Measurements from ENCODE around the gene TSPAN32.
"Not testable (repeated sequence)": the region's sequence is repeated elsewhere in the genome, so short reads cannot be mapped to it uniquely, and the experiment has no call there.

The TSPAN32 gene

GRCh38 chr11:2277933-2278523, 23.8 kb upstream of the TSPAN32 start:
- no peak overlapping the region for H3K4me3 ChIP-seq (ENCODE audit: low read depth, low read length)
- DNase-seq (ENCODE audit: low read depth) = no peak

DNA sequence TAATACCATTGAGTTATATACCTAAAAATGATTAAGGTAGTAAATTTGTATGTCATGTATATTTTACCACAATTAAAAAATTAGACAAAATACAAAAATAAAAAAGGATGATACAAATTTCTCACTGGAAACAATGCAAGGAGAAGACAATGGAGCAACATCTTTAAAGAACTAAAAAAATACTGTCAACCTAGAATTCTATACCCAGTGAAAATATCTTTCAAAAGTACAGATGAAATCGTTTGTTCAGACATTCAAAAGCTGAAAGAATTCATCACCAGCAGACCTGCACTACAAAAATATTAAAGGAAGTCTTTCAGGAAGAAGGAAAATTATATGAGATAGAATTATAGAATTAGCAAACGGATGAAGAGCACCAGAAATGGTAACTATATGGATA, 21.6 kb upstream of the TSPAN32 start:
- H3K4me3 ChIP-seq (ENCODE audit: low read depth, low read length) = no peak overlapping the region
- no peak for DNase-seq (ENCODE audit: low read depth)

- not testable (repeated sequence) for H3K4me3 ChIP-seq (ENCODE audit: low read depth, low read length); DNase-seq (ENCODE audit: low read depth)
Observed at GRCh38 chr11:2286350-2286749, 15.5 kb upstream of the TSPAN32 start.

GRCh38 chr11:2287091-2287490, 14.7 kb upstream of the TSPAN32 start:
- H3K4me3 ChIP-seq (ENCODE audit: low read depth, low read length) = no peak overlapping the region
- DNase-seq (ENCODE audit: low read depth) = no peak

DNA sequence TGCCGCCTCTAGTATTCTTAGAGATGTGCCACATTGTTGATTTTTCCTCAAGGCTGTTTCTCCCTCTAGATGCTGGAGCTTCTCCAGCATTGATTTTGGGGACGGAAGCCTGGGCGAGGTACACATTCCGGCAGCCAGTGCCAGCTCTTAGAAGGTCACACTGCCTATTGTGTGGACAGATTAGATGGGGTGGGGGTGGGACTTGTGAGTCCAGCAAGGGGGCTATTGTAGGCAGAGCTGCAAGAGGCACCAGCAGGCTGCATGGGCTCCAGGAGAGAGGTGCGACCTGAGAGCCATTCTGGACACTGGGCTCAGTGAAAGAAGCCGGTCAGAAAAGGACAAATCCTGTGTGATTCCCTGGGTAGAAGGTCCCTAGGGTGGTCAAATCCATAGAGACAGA, 12.5 kb upstream of the TSPAN32 start:
- no peak for DNase-seq (ENCODE audit: low read depth)
- H3K4me3 ChIP-seq (ENCODE audit: low read depth, low read length) = no peak overlapping the region

- DNase-seq (ENCODE audit: low read depth) = no peak
Observed at GRCh38 chr11:2289859-2290258, 12.0 kb upstream of the TSPAN32 start.

GRCh38 chr11:2290351-2290841, 11.4 kb upstream of the TSPAN32 start:
- no peak overlapping the region for H3K4me3 ChIP-seq (ENCODE audit: low read depth, low read length)
- DNase-seq (ENCODE audit: low read depth) = no peak

More at GRCh38 chr11:2289859-2290258, 12.0 kb upstream of the TSPAN32 start:
- no peak overlapping the region for H3K4me3 ChIP-seq (ENCODE audit: low read depth, low read length)

GRCh38 chr11:2293531-2293971, 8.3 kb upstream of the TSPAN32 start:
- no peak overlapping the region for H3K4me3 ChIP-seq (ENCODE audit: low read depth, low read length)
- no peak for DNase-seq (ENCODE audit: low read depth)

DNA sequence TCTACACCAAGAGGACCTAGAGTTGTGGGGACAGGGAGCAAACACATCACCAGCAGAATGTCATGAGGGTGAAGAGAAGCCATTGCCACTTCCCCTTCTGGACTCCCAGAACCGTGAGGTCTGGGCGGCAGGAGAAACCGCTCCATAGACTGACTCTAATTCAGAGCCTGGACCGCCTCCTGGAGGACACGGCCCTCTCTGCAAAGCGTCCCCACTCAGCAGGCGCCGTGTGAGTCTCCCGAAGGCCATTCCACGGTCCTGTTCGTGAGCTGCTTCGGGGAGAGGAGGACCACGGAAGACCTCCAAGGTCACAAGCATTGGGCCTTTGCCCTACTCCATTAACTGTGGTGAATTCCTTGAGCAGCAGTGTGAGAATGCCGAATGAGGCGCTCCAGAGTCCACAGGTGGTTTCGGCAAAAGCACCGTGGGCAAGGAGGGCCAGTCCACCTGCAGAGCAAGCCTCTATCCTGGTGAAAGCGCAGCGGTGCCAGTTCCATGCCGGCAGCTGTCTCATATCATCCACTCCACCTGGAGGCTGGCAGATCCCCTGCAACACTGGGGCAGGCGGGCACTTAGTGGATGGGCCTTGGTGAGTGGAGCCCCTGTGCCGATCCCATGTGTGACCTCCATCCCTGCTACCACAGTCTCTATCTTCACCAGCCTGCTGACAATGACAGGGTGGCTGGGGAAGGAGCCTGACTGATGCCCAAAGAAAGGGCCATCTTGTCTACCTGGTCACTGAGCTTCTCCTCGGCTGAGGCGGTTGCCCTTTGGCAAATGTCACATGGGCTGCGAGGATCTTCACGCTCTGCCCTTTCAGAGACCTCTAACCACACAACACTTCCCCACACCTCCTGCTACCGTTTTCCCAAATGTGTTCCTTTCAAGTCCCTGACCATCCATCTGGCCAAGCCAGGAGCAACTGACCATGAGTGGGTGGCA, 7.6 kb upstream of the TSPAN32 start:
- DNase-seq (ENCODE audit: low read depth) = no peak
- no peak overlapping the region for H3K4me3 ChIP-seq (ENCODE audit: low read depth, low read length)

GRCh38 chr11:2294926-2295290, 6.9 kb upstream of the TSPAN32 start:
- H3K4me3 ChIP-seq (ENCODE audit: low read depth, low read length) = no peak overlapping the region
- DNase-seq (ENCODE audit: low read depth) = no peak

DNA sequence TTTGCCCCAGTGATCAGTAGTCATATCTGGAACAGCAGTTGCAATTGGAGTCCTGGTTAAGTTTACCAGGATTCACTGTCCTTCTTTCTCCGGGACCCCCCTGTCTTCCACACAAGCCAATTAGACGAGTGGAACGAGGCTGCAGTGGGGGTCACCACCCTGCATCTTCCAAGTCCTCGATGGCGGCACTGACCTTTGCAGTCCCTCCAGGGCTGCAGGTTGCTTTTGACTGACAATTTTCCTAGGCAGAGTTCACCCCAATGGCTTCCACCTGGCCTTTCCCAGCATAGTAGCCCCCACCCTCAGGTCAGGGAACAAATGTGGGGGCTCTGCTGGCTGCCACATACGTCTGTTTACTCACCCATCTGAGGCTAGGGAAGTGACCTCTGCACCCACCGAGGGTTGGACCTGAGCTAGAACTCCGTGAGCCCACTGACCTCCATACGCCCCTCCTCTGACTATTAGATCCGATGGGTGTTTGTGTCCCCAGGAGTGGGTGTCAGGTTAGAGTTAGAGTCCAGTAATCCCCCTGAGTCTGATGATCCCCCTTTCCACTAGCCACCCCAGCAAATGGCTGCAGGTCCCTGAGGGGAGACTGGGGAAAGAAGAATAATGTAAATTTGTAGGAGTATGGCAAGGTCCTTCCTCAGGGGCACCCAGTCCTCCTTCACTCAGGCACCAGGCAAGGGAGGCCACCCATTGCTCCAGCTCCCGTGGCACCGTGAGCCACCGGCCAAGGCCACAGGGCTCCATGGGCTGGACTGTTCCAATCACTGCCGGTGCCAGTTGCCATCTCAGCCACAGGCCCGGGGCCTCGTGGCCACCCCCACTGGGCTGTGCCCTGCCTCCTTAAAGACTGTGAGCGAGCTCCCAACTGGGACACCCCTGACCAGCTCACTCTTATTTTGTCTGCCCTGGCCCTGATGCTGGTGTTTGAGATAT, 5.6 kb upstream of the TSPAN32 start:
- no peak for DNase-seq (ENCODE audit: low read depth)

GRCh38 chr11:2296913-2297622, 4.7 kb upstream of the TSPAN32 start:
- DNase-seq (ENCODE audit: low read depth) = no peak
- H3K4me3 ChIP-seq (ENCODE audit: low read depth, low read length) = no peak overlapping the region

More for the DNA sequence above, 5.6 kb upstream of the TSPAN32 start:
- H3K4me3 ChIP-seq (ENCODE audit: low read depth, low read length) = no peak overlapping the region

DNA sequence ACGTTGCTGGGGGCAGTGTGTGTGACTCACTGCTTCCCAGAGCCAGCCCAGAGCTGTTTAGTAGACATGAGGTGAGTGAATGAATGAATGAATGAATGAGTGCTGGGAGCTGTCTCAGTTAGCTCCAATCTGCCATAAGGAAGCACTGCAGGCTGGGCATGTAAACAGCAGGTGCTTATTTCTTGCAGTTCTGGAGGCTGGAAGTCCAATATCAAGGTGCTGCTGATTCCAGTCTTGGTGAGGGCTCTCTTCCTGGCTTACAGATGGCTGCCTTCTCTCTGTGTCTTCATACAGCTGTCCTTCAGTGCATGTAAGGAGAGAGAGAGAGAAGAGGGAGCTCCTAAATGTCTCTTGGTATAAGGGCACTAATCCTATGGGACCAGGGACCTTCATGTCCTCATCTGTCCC, 4.2 kb upstream of the TSPAN32 start:
- no peak overlapping the region for H3K4me3 ChIP-seq (ENCODE audit: low read depth, low read length)
- DNase-seq (ENCODE audit: low read depth) = no peak

GRCh38 chr11:2298131-2298794, 3.5 kb upstream of the TSPAN32 start:
- no peak for DNase-seq (ENCODE audit: low read depth)
- H3K4me3 ChIP-seq (ENCODE audit: low read depth, low read length) = no peak overlapping the region

DNA sequence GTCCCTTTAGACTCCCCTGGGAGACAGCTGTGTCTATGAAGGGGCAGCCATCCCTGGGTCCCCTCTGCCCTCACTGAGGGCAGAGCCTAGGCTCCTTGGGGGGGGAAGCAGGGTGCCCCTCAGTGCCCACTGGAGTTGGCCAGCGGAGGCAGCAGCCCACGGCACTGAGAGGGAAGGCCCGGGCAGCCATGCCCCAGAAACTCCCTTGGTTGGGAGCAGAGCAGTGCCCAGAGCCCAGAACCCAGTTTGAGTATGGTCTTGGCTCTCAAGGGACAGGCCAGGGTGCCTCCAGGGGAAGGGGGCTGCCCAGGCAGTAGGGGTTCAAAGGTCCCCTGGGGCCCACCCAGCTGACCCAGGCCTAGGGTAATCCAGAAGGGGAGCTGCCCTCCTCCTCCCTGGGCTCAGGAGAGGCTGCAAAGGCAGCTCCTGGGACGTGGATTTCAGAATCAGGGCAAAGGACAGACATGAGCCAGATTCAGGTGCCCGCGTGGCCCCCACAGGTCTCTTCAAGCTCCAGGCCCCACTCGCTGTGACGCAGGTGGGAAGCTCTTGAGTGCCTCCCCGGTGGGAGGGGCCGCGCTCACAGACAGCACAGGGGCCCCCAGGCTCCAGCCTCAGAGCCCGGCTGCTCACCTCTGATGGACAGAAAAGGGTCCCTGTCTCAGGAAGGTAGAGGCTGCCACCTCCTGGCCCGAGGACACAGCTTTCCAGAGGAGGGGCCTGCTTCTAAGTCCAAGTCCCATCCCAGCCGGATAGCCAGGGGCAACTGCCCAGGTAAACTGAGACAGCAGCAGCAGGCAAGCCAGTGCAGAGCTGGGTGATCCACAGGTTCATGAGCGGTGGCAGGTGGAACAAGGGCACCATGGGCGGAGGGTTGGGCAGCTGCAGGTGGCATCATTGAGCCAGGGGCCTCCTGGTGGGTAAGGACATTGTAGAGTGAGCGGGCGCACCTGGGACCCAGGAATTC, 2.7 kb upstream of the TSPAN32 start:
- DNase-seq (ENCODE audit: low read depth) = no peak
- H3K4me3 ChIP-seq (ENCODE audit: low read depth, low read length) = no peak overlapping the region

- DNase-seq (ENCODE audit: low read depth) = no peak
- H3K4me3 ChIP-seq (ENCODE audit: low read depth, low read length) = no peak overlapping the region
Observed at GRCh38 chr11:2299773-2300172, 2.0 kb upstream of the TSPAN32 start.

GRCh38 chr11:2300290-2300935, 1.4 kb upstream of the TSPAN32 start:
- no peak overlapping the region for H3K4me3 ChIP-seq (ENCODE audit: low read depth, low read length)
- no peak for DNase-seq (ENCODE audit: low read depth)
